Endothelial cell of umbilical vein (primary cell): ENCODE data around the gene PROM1. TPM values are rescaled to one million over a fixed set of nuclear protein-coding genes. Genes with fewer than 3 reads are reported as not detected.

Experiments used
- BruUV-seq: library from RNA; stranded (reverse); fragments of 400-500 nt; replicated peaks from 2 replicates; lab custom pipeline; 2021; lab: Mats Ljungman, UMichigan
- CTCF ChIA-PET: fragments of 300-600, 350-600 bp; sonication (Branson Sonifier 250); formaldehyde crosslinking; loops from one replicate; lab custom pipeline; 2021; ENCODE audit warnings: antibody characterized with exemption, inconsistent platforms; lab: Charles Lee
- POLR2A ChIA-PET: fragments of 300-600, 350-600 bp; sonication (Branson Sonifier 250); formaldehyde crosslinking; loops from one replicate; lab custom pipeline; 2021; ENCODE audit warnings: antibody characterized with exemption, inconsistent platforms; lab: Charles Lee
- DNase-seq: peaks from one replicate; pipeline ENCODE4 v3.0.0-alpha.2; 2011; ENCODE audit warnings: low read depth, low spot score
- FAIRE-seq: peaks from 2 replicates; lab custom pipeline; 2011; peaks lifted over from hg19 to GRCh38; lab: Jason Lieb, UNC
- H2AFZ ChIP-seq: 2 replicates; pipeline ENCODE4 v1.6.0; 2012; ENCODE audit warnings: low read depth, low read length, control low read depth, inconsistent platforms
- H3K27ac ChIP-seq: 2 replicates; pipeline ENCODE4 v1.5.1; 2011; ENCODE audit warnings: low read depth, mild to moderate bottlenecking, control low read depth, low read length, moderate library complexity; ENCODE audit not compliant: insufficient read depth
- H3K27me3 ChIP-seq, 2 experiments: 2 replicates each; pipeline versions ENCODE4 v1.6.0 to v1.6.1; 2011; ENCODE audit warnings: low read length in 2 of 2, mixed read lengths in 1 of 2; ENCODE audit not compliant: control insufficient read depth in 2 of 2, insufficient read depth in 2 of 2
- H3K36me3 ChIP-seq, 2 experiments: 2 replicates in 1 of 2; 3 replicates in 1 of 2; pipeline ENCODE4 v1.5.1; 2011; ENCODE audit warnings: low read length in 2 of 2, mild to moderate bottlenecking in 1 of 2, moderate library complexity in 1 of 2; ENCODE audit not compliant: control insufficient read depth in 2 of 2, insufficient read depth in 2 of 2; ENCODE audit errors: extremely low read depth in 1 of 2
- H3K4me1 ChIP-seq: 3 replicates; pipeline ENCODE4 v1.5.1; 2011; ENCODE audit warnings: mild to moderate bottlenecking, low read length; ENCODE audit not compliant: control insufficient read depth, insufficient read depth; ENCODE audit errors: extremely low read depth
- H3K4me2 ChIP-seq: 2 replicates; pipeline ENCODE4 v1.6.1; 2011; ENCODE audit warnings: low read length, control low read depth, mixed read lengths; ENCODE audit not compliant: insufficient read depth
- H3K4me3 ChIP-seq, 3 experiments: fragments of 200-600 bp in 1 of 3; sonication (generic), shearing (Covaris generic) in 1 of 3; replicated peaks in 1 of 3; 2 replicates each; pipeline ENCODE4 v1.5.1; 2011 to 2016; ENCODE audit warnings: control low read depth in 3 of 3, low read length in 3 of 3, mild to moderate bottlenecking in 2 of 3, inconsistent platforms in 1 of 3, low read depth in 1 of 3, moderate library complexity in 1 of 3; ENCODE audit not compliant: insufficient read depth in 1 of 3
- H3K79me2 ChIP-seq: 2 replicates; pipeline ENCODE4 v1.6.0; 2012; ENCODE audit warnings: low read length, inconsistent platforms; ENCODE audit not compliant: control insufficient read depth, insufficient read depth
- H3K9ac ChIP-seq: replicated peaks from 2 replicates; pipeline ENCODE3; 2011; ENCODE audit warnings: low read length, control low read depth; ENCODE audit not compliant: insufficient read depth; ENCODE audit errors: extremely low read depth
- H3K9me1 ChIP-seq: replicated peaks from 3 replicates; pipeline ENCODE4 v1.6.0; 2011; ENCODE audit warnings: mild to moderate bottlenecking, low read length; ENCODE audit not compliant: control insufficient read depth, insufficient read depth; ENCODE audit errors: extremely low read depth
- H3K9me3 ChIP-seq: replicated peaks from 2 replicates; pipeline ENCODE4 v1.5.1; 2012; ENCODE audit warnings: low read length, inconsistent platforms; ENCODE audit not compliant: control insufficient read depth, insufficient read depth
- H4K20me1 ChIP-seq: replicated peaks from 2 replicates; pipeline ENCODE3; 2011; ENCODE audit warnings: mild to moderate bottlenecking, low read length; ENCODE audit not compliant: control insufficient read depth, insufficient read depth; ENCODE audit errors: extremely low read depth
- CTCF ChIP-seq, 2 donors: IDR thresholded peaks; 1 replicate in 1 of 2; 2 replicates in 1 of 2; pipeline ENCODE4 v1.5.1; 2011; ENCODE audit warnings: low read length in 2 of 2, mild to moderate bottlenecking in 2 of 2, moderate library complexity in 2 of 2, control low read depth in 1 of 2, inconsistent platforms in 1 of 2, low read depth in 1 of 2; ENCODE audit not compliant: insufficient read depth in 1 of 2; ENCODE audit errors: extremely low read depth in 1 of 2
- EZH2 ChIP-seq: IDR thresholded peaks from 2 replicates; pipeline ENCODE4 v1.6.1; 2012; ENCODE audit warnings: borderline replicate concordance, low read depth, mild to moderate bottlenecking, moderate library complexity, low read length, inconsistent platforms; ENCODE audit not compliant: severe bottlenecking
- FOS ChIP-seq: IDR thresholded peaks from 2 replicates; pipeline ENCODE4 v1.6.1; 2011; ENCODE audit warnings: mild to moderate bottlenecking, low read length, moderate library complexity, borderline replicate concordance; ENCODE audit not compliant: insufficient read depth
- JUN ChIP-seq: IDR thresholded peaks from 2 replicates; pipeline ENCODE4 v1.6.1; 2011; ENCODE audit warnings: borderline replicate concordance, low read depth; ENCODE audit not compliant: insufficient read length, insufficient read depth
- MAX ChIP-seq: IDR thresholded peaks from 2 replicates; pipeline ENCODE4 v1.6.1; 2011; ENCODE audit not compliant: insufficient read depth, insufficient read length
- MYC ChIP-seq: IDR thresholded peaks from one replicate; pipeline ENCODE4 v1.6.1; 2011; ENCODE audit warnings: mild to moderate bottlenecking, low read depth, low read length
- POLR2AphosphoS5 ChIP-seq: IDR thresholded peaks from 2 replicates; pipeline ENCODE4 v1.6.1; 2012; ENCODE audit warnings: low read depth, mild to moderate bottlenecking, control low read depth, low read length, moderate library complexity; ENCODE audit not compliant: insufficient read depth
- dilution Hi-C: fragments of 300-500 bp; cut with MboI; formaldehyde crosslinking; loops from one replicate; pipeline ENCODE4 v1.15.0; 2019; ENCODE audit warnings: low sequenced_read_pairs; ENCODE audit not compliant: extremely low pct_ligation_motif_present
- intact Hi-C: fragments of 100-400 bp; cut with micrococcal nuclease; formaldehyde crosslinking; loops from one replicate; pipeline ENCODE4 v1.10.0; 2022
- polyA plus RNA-seq, 4 experiments: library from polyadenylated mRNA; depleted of rRNA in 3 of 4; stranded (reverse) in 3 of 4; unstranded in 1 of 4; fragments of >200 nt; gene quantifications; 2 replicates each; pipeline versions ENCODE4 v1.2.1 to v1.2.3, GENCODE V29; 2011 to 2012; ENCODE audit warnings: missing spikeins in 1 of 4
- total RNA-seq: library from RNA; stranded (reverse); gene quantifications from 2 replicates; pipeline ENCODE4 v1.2.3, GENCODE V29; 2021

Gene PROM1
- total and polyA plus RNA-seq, 2 donors (not counting 3 experiments of a cell fraction or from before 2014, with no cell fraction given), result 0.36 to 1.7 TPM

- intact Hi-C loops, result loop anchor here (5.0 kb wide), 1 partner anchor 112 kb away; no protein-coding TSS in a partner anchor
- Histone ChIP-seq H2AFZ (no peak overlapping the region), H3K27ac (no peak overlapping the region), H3K4me2 (no peak overlapping the region), H3K79me2 (no peaks in the 10 kb centered on the region), H3K9ac (no peak overlapping the region), H3K9me1 (no peaks in the 10 kb centered on the region), H3K9me3 (no peaks in the 10 kb centered on the region), H3K27me3 (peaks cover 2 to 8% of the 10 kb centered on the region in 2 experiments), H3K4me1 (peaks cover 11% of the 10 kb centered on the region), H3K36me3 (no peaks in the 10 kb centered on the region), H3K4me3 (no peak overlapping the region), H4K20me1 (no peaks in the 10 kb centered on the region)
- DNase-seq (no peak), FAIRE-seq (no peak)
- ChIA-PET POLR2A (no interaction called here), CTCF (interaction anchor here (1.3 to 6.6 kb wide), 5 partner anchors 13 to 551 kb away, joined by 3 to 129 read pairs (median 28); no protein-coding TSS in a partner anchor)
- BruUV-seq, result no TSS peak
- TF ChIP-seq MAX (no peak), MYC (no peak)
- dilution Hi-C loops, result no loop called here
Measured at GRCh38 chr4:16029886-16030285, 53.9 kb downstream of the PROM1 start.

- Histone ChIP-seq H3K79me2 (no peaks in the 10 kb centered on the region), H2AFZ (peak overlapping the region; percentile 17), H3K27ac (no peak overlapping the region), H3K4me3 (no peak overlapping the region), H3K9ac (no peak overlapping the region), H4K20me1 (no peaks in the 10 kb centered on the region), H3K36me3 (no peaks in the 10 kb centered on the region), H3K9me1 (no peaks in the 10 kb centered on the region), H3K9me3 (no peaks in the 10 kb centered on the region), H3K4me2 (peak overlapping the region; percentile 26), H3K4me1 (peaks cover 11% of the 10 kb centered on the region), H3K27me3 (peaks cover 4 to 11% of the 10 kb centered on the region in 2 experiments)
- ChIA-PET CTCF (interaction anchor here (0.6 to 6.6 kb wide), 8 partner anchors 14 to 261 kb away, joined by 3 to 129 read pairs (median 4); no protein-coding TSS in a partner anchor), POLR2A (no interaction called here)
- FAIRE-seq (no peak), DNase-seq (peak; percentile 70)
- TF ChIP-seq CTCF (IDR thresholded peaks at IDR 0.05; ENCODE audit: extremely low read depth in 1 of 2, insufficient read depth in 1 of 2, low read depth in 1 of 2, low read length in 2 of 2) (no peak), MYC (no peak), POLR2AphosphoS5 (no peak), EZH2 (no peak), MAX (no peak), JUN (no peak), FOS (no peak)
- no TSS peak for BruUV-seq
- intact Hi-C loops, result loop anchor here (5.0 kb wide), 1 partner anchor 113 kb away; no protein-coding TSS in a partner anchor
- dilution Hi-C loops, result no loop called here
Measured at GRCh38 chr4:16029262-16029661, 54.6 kb downstream of the PROM1 start.
